ENCODE data around the gene KCNQ1.

Gene KCNQ1

GRCh38 chr11:2423157-2424025 lies 21.4 kb upstream of the KCNQ1 start:
- in situ Hi-C loops (cut with MboI; ENCODE audit: low sequenced_read_pairs): no loop called here

GRCh38 chr11:2424811-2425495 lies 19.9 kb upstream of the KCNQ1 start:
- in situ Hi-C loops (cut with MboI; ENCODE audit: low sequenced_read_pairs): no loop called here

- in situ Hi-C loops (cut with MboI; ENCODE audit: low sequenced_read_pairs): no loop called here
These were observed 19.3 kb upstream of the KCNQ1 start for GRCh38 chr11:2425506-2425905.

DNA sequence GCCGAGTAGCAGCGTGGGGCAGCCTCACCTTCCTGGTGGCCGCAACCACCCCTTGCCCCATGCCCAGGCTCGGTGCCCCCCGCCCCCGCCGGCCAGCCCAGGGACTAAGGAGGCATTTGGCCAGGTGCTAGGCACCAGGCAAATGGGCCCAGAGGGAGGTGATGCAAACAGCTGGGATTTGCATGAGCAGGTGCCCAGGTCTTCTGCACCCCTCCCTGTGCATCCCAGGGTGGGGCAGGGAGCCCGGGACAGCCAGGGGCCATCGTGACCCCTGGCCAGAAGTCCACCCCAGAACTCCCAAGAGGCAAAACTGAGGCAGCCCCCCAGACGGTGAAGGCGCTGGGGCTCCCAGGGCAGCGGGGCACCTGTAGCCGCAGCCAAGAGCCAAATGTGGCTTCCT lies 18.6 kb upstream of the KCNQ1 start:
- in situ Hi-C loops (cut with MboI; ENCODE audit: low sequenced_read_pairs): no loop called here

- in situ Hi-C loops (cut with MboI; ENCODE audit: low sequenced_read_pairs): no loop called here
These were observed 17.8 kb upstream of the KCNQ1 start for GRCh38 chr11:2426826-2427521.

GRCh38 chr11:2427721-2428321 lies 17.0 kb upstream of the KCNQ1 start:
- in situ Hi-C loops (cut with MboI; ENCODE audit: low sequenced_read_pairs): no loop called here

- in situ Hi-C loops (cut with MboI; ENCODE audit: low sequenced_read_pairs): no loop called here
These were observed 16.4 kb upstream of the KCNQ1 start for GRCh38 chr11:2428322-2428795.

- in situ Hi-C loops (cut with MboI; ENCODE audit: low sequenced_read_pairs): no loop called here
These were observed 13.4 kb upstream of the KCNQ1 start for GRCh38 chr11:2431395-2431794.

DNA sequence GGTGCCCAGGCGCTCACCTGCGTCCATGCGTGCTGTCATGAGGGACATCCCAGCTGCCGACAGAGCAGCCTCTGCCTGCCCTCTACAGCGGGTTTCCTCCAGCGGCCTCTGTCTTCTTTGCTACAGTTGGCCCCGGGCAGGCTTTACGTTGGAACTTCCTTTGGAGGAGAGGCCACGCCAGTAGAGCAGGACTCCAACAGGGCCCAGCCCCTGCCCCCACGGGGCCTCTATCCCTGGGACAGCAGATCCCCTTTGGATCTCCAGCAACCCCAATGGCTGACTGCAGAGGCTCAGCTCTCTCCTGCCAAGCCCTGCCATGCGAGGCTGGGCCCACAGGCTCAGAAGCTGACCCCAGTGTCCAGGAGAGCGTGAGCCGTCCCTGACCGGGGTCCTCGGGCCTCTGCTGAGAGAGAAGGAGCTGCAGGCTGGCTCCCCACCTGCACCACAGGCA lies 12.6 kb upstream of the KCNQ1 start:
- in situ Hi-C loops (cut with MboI; ENCODE audit: low sequenced_read_pairs): no loop called here

GRCh38 chr11:2432628-2433071 lies 12.2 kb upstream of the KCNQ1 start:
- in situ Hi-C loops (cut with MboI; ENCODE audit: low sequenced_read_pairs): no loop called here

GRCh38 chr11:2433106-2433925 lies 11.5 kb upstream of the KCNQ1 start:
- in situ Hi-C loops (cut with MboI; ENCODE audit: low sequenced_read_pairs): no loop called here

DNA sequence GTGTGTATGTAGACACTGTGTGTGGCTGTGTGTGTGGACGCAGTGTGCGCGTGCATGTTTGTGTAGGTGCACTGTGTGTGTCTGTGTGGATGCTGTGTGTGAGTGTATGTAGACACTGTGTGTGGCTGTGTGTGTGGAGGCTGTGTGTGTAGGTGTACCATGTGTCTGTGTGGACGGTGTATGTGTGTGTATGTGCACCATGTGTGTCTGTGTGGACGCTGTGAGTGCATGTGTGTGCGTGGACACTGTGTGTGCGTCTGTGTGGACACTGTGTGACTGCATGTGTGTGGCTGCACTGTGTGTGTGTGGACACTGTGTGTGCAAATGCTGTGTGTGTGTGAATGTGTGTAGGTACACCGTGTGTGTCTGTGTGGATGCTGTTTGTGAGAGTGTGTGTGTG lies 10.8 kb upstream of the KCNQ1 start:
- in situ Hi-C loops (cut with MboI; ENCODE audit: low sequenced_read_pairs): no loop called here

DNA sequence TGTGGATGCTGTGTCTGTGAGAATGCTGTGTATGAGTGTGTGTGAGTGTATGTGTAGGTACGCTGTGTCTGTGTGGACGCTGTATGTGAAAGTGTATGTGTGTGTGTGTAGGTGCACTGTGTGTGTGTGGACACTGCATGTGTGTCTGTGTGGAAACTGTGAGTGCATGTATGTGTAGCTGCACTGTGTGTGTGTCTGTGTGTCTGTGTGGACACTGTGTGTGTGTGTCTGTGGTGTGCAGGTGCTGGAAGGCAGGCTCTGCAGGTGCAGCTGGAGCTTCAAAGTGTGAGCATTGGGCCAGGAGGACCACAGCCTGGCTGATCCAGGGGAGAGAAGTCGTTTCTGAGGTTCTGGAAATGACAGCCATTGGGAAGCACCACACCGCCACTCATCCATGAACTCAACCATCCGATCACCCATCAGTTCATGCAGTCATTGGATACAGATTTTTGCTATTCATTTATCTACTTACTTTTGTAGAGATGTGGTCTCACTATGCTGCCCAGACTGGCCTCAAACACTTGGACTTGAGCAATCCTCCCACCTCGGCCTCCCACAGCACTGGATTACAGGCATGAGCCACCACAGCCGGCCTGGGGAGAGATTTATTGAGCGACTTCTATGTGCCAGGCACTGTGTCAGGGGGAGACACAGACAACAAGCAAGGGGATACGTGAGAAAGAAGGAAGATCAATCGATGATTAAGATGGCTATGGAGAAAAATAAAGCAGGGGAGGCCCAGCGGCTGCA lies 10.1 kb upstream of the KCNQ1 start:
- in situ Hi-C loops (cut with MboI; ENCODE audit: low sequenced_read_pairs): no loop called here

- in situ Hi-C loops (cut with MboI; ENCODE audit: low sequenced_read_pairs): no loop called here
These were observed 9.4 kb upstream of the KCNQ1 start for GRCh38 chr11:2435288-2436012.

- in situ Hi-C loops (cut with MboI; ENCODE audit: low sequenced_read_pairs): no loop called here
These were observed 8.7 kb upstream of the KCNQ1 start for GRCh38 chr11:2436013-2436520.

DNA sequence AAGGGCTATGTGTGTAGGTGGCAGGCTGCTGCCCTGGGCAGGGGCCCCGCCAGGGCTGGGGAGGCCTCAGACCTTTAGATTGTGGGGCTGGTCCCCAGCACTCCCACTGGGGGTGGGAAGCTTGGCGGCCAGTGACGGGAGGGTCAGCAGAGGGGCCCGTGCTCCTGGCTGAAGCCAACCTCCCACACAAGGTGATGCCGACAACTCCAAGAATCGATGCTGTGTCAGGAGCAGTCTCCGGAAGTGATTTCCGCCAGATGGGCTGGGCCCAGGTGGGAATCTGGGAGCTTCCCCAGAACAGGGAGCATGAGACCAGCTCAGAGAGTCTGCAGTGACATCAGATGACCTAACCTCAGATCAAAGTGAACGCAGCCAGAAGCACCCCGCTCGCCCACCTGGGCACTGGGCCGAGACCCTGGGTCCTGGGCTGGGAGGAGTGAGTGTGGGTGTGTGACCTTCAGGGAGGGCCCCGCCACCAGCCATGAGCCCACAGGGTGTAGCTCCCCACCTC lies 8.2 kb upstream of the KCNQ1 start:
- in situ Hi-C loops (cut with MboI; ENCODE audit: low sequenced_read_pairs): no loop called here

- in situ Hi-C loops (cut with MboI; ENCODE audit: low sequenced_read_pairs): no loop called here
These were observed 7.3 kb upstream of the KCNQ1 start for GRCh38 chr11:2437516-2437915.

DNA sequence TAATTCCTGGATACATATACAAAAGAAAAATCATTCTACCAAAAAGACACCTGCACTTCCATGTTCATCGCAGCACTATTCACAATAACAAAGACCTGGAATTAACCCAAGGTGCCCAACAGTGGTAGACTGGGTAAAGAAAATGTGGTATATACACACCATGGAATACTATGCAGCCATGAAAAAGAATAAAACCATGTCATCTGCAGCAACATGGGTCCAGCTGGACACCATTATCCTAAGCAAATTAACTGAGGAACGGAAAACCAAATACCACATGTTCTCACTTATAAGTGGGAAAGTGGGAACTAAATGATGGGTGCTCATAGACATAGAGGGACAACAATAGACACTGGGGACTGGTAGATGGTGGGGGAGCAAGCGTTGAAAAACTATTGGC lies 5.0 kb upstream of the KCNQ1 start:
- in situ Hi-C loops (cut with MboI; ENCODE audit: low sequenced_read_pairs): no loop called here

All from hTERT RPE-1 (cell line).